NCI-H2107 treated with DMSO at 0.1 percent for 48 hours (cell line): ENCODE results near the gene INPP5E.
"Not testable (repeated sequence)": the region's sequence is repeated elsewhere in the genome, so short reads cannot be mapped to it uniquely, and the experiment has no call there.

Experiments used
- DNase-seq: peaks from one replicate; lab custom pipeline; 2025; ENCODE audit not compliant: unreplicated experiment; lab: John Stamatoyannopoulos, UW

INPP5E gene

GRCh38 chr9:136430588-136431234 is 8.9 kb downstream of the INPP5E start:
- no peak for DNase-seq

- no peak for DNase-seq
These were observed 9.8 kb downstream of the INPP5E start for GRCh38 chr9:136429683-136430491.

- no peak for DNase-seq
These were observed 10.5 kb downstream of the INPP5E start for GRCh38 chr9:136429075-136429628.

- no peak for DNase-seq
These were observed 12.9 kb downstream of the INPP5E start for GRCh38 chr9:136426787-136427186.

- DNase-seq, result not testable (repeated sequence)
These were observed 14.3 kb downstream of the INPP5E start for GRCh38 chr9:136425367-136425766.

- DNase-seq, result no peak
These were observed 14.8 kb downstream of the INPP5E start for GRCh38 chr9:136424750-136425362.

GRCh38 chr9:136423432-136424146 is 16.1 kb downstream of the INPP5E start:
- DNase-seq, result no peak

- DNase-seq, result no peak
These were observed 16.8 kb downstream of the INPP5E start for GRCh38 chr9:136422876-136423275.

- no peak for DNase-seq
These were observed 17.9 kb downstream of the INPP5E start for GRCh38 chr9:136421791-136422190.

- no peak for DNase-seq
These were observed 20.6 kb downstream of the INPP5E start for GRCh38 chr9:136419092-136419420.

GRCh38 chr9:136418182-136419091 is 21.2 kb downstream of the INPP5E start:
- no peak for DNase-seq

GRCh38 chr9:136416914-136417313 is 22.7 kb downstream of the INPP5E start:
- no peak for DNase-seq

GRCh38 chr9:136416427-136416826 is 23.2 kb downstream of the INPP5E start:
- DNase-seq, result no peak

- no peak for DNase-seq
These were observed 26.7 kb downstream of the INPP5E start for GRCh38 chr9:136412962-136413361.

GRCh38 chr9:136411378-136411777 is 28.3 kb downstream of the INPP5E start:
- DNase-seq, result no peak

- peak; percentile 73 for DNase-seq
These were observed 29.0 kb downstream of the INPP5E start, which contains the start of the genes ENTR1 and PMPCA for GRCh38 chr9:136410500-136411287. Gene ENTR1 (minus strand): TSS chr9:136410614. CDS start chr9:136410397, 217 bp downstream. Gene PMPCA (plus strand): TSS chr9:136410658. CDS start chr9:136410669, 11 bp downstream.

GRCh38 chr9:136409557-136410455 is 29.8 kb downstream of the INPP5E start:
- no peak for DNase-seq

GRCh38 chr9:136407911-136408310 is 31.7 kb downstream of the INPP5E start:
- DNase-seq, result no peak
